GM21529 (cell line): ENCODE results near the gene MAPKAPK3.

Source experiments
- ATAC-seq: cut with Tn5 transposase; IDR thresholded peaks from one replicate; pipeline ENCODE4 v1.9.1; 2021; ENCODE audit not compliant: unreplicated experiment

MAPKAPK3 gene

GRCh38 chr3:50617096-50617791 is at the start of gene MAPKAPK3:
MAPKAPK3 (plus strand) TSS chr3:50617151; CDS start chr3:50617566, 415 bp downstream.
- ATAC-seq = peak; percentile 20

- ATAC-seq = peak; percentile 84
Measured at GRCh38 chr3:50567386-50568167, 49.4 kb upstream of the MAPKAPK3 start, which contains the start of gene C3orf18. C3orf18 (minus strand) TSS chr3:50567747; CDS start chr3:50565699, 2,048 bp downstream.

- ATAC-seq = peak; percentile 58
Measured at GRCh38 chr3:50568947-50569749, 47.8 kb upstream of the MAPKAPK3 start, which contains the start of gene HEMK1. HEMK1 (plus strand) TSS chr3:50569522; CDS start chr3:50571105, 1,583 bp downstream.

GRCh38 chr3:50570508-50571279 is 46.3 kb upstream of the MAPKAPK3 start:
- no peak for ATAC-seq

GRCh38 chr3:50571486-50571885 is 45.5 kb upstream of the MAPKAPK3 start:
- ATAC-seq = no peak

- no peak for ATAC-seq
Measured at GRCh38 chr3:50572158-50572557, 44.8 kb upstream of the MAPKAPK3 start.

GRCh38 chr3:50572801-50573371 is 44.1 kb upstream of the MAPKAPK3 start:
- ATAC-seq = no peak

GRCh38 chr3:50573566-50574443 is 43.1 kb upstream of the MAPKAPK3 start:
- no peak for ATAC-seq

- ATAC-seq = no peak
Measured at GRCh38 chr3:50574444-50574831, 42.5 kb upstream of the MAPKAPK3 start.

- no peak for ATAC-seq
Measured at GRCh38 chr3:50575372-50575771, 41.6 kb upstream of the MAPKAPK3 start.

GRCh38 chr3:50577348-50577747 is 39.6 kb upstream of the MAPKAPK3 start:
- ATAC-seq = no peak

- no peak for ATAC-seq
Measured at GRCh38 chr3:50580683-50581458, 36.1 kb upstream of the MAPKAPK3 start.

- no peak for ATAC-seq
Measured at GRCh38 chr3:50581459-50581842, 35.5 kb upstream of the MAPKAPK3 start.

- no peak for ATAC-seq
Measured at GRCh38 chr3:50582083-50582482, 34.9 kb upstream of the MAPKAPK3 start.

GRCh38 chr3:50583897-50584296 is 33.1 kb upstream of the MAPKAPK3 start:
- no peak for ATAC-seq

GRCh38 chr3:50584391-50584790 is 32.6 kb upstream of the MAPKAPK3 start:
- ATAC-seq = no peak

GRCh38 chr3:50585919-50586762 is 30.8 kb upstream of the MAPKAPK3 start:
- ATAC-seq = no peak

GRCh38 chr3:50586763-50587070 is 30.2 kb upstream of the MAPKAPK3 start:
- ATAC-seq = no peak
